Peyer's patch (tissue), 4 donors: ENCODE data around the gene TST.

Source experiments
- CTCF ChIP-seq, 6 experiments: fragments of 450-650 bp in 4 of 6; fragments of 200-600 bp in 2 of 6; sonication (generic) in 1 of 6; IDR thresholded peaks; one replicate each; pipeline ENCODE4 v1.5.1; 2017 to 2019; ENCODE audit warnings: antibody characterized with exemption in 6 of 6, mild to moderate bottlenecking in 3 of 6, moderate library complexity in 1 of 6
- POLR2A ChIP-seq, 2 donors: fragments of 450-650 bp; IDR thresholded peaks; one replicate each; pipeline ENCODE4 v1.5.1; 2017; ENCODE audit warnings: antibody characterized with exemption in 2 of 2, mild to moderate bottlenecking in 2 of 2, moderate library complexity in 2 of 2

- TF ChIP-seq CTCF (IDR thresholded peaks at IDR 0.05), result peak in 5 of 6 experiments; percentile 16 to 79 (median 66)
- peak; percentile 57 to 90 for TF ChIP-seq POLR2A (IDR thresholded peaks at IDR 0.05)
Measured at GRCh38 chr22:37019309-37020191, at the start of gene TST, which contains the start of gene MPST.
